Measurements from ENCODE around the gene MYL9.

GRCh38 chr20:36549628-36549941 is 8.3 kb downstream of the MYL9 start:
- TF ChIP-seq, protein P1, sequence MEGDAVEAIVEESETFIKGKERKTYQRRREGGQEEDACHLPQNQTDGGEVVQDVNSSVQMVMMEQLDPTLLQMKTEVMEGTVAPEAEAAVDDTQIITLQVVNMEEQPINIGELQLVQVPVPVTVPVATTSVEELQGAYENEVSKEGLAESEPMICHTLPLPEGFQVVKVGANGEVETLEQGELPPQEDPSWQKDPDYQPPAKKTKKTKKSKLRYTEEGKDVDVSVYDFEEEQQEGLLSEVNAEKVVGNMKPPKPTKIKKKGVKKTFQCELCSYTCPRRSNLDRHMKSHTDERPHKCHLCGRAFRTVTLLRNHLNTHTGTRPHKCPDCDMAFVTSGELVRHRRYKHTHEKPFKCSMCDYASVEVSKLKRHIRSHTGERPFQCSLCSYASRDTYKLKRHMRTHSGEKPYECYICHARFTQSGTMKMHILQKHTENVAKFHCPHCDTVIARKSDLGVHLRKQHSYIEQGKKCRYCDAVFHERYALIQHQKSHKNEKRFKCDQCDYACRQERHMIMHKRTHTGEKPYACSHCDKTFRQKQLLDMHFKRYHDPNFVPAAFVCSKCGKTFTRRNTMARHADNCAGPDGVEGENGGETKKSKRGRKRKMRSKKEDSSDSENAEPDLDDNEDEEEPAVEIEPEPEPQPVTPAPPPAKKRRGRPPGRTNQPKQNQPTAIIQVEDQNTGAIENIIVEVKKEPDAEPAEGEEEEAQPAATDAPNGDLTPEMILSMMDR (IDR thresholded peaks at IDR 0.05): no peak
- TF ChIP-seq POLR2A (IDR thresholded peaks at IDR 0.05): no peak

All from body of pancreas (tissue), 4 donors.